H1 (cell line): ENCODE measurements around the gene ACSF2. TPM values are rescaled to one million over a fixed set of nuclear protein-coding genes. Genes with fewer than 3 reads are reported as not detected.

Source experiments
- CTCF ChIA-PET: fragments of 300-600 bp; sonication (Branson Sonifier 250); formaldehyde crosslinking; loops from one replicate; lab custom pipeline; 2021; ENCODE audit not compliant: partially characterized antibody; lab: Charles Lee
- POLR2A ChIA-PET: fragments of 300-600 bp; sonication (Branson Sonifier 250); formaldehyde crosslinking; loops from one replicate; lab custom pipeline; 2021; ENCODE audit warnings: inconsistent platforms; ENCODE audit not compliant: partially characterized antibody; lab: Charles Lee
- DNase-seq, 2 experiments: peaks; one replicate each; pipeline versions ENCODE4 v3.0.0 to v3.0.0-alpha.2; 2010 to 2022; ENCODE audit warnings: low spot score in 2 of 2, low read depth in 1 of 2, mixed read lengths in 1 of 2
- FAIRE-seq: peaks from 2 replicates; lab custom pipeline; 2011; peaks lifted over from hg19 to GRCh38; lab: Jason Lieb, UNC
- H2AFZ ChIP-seq: 2 replicates; pipeline ENCODE4 v1.8.1; 2012; ENCODE audit warnings: low read length, inconsistent platforms
- H2AK5ac ChIP-seq: 2 replicates; pipeline ENCODE4 v1.6.1; 2013; ENCODE audit warnings: low read depth, low read length
- H2BK120ac ChIP-seq: replicated peaks from 2 replicates; pipeline ENCODE3; 2013; ENCODE audit warnings: low read depth, low read length, inconsistent platforms
- H2BK12ac ChIP-seq: 2 replicates; pipeline ENCODE4 v1.6.1; 2013; ENCODE audit warnings: low read depth, low read length
- H2BK15ac ChIP-seq: 2 replicates; pipeline ENCODE4 v1.6.1; 2013; ENCODE audit warnings: low read length
- H2BK20ac ChIP-seq: 2 replicates; pipeline ENCODE4 v1.6.1; 2013; ENCODE audit warnings: low read length
- H2BK5ac ChIP-seq: 2 replicates; pipeline ENCODE4 v1.6.1; 2013; ENCODE audit warnings: low read depth, low read length
- H3K14ac ChIP-seq: 2 replicates; pipeline ENCODE4 v1.6.1; 2013; ENCODE audit warnings: inconsistent platforms; ENCODE audit not compliant: insufficient read length
- H3K18ac ChIP-seq: 2 replicates; pipeline ENCODE4 v1.6.1; 2013; ENCODE audit warnings: low read length; ENCODE audit errors: extremely low read depth
- H3K23ac ChIP-seq: 2 replicates; pipeline ENCODE4 v1.6.1; 2013; ENCODE audit warnings: inconsistent platforms; ENCODE audit not compliant: insufficient read length
- H3K23me2 ChIP-seq: 2 replicates; pipeline ENCODE4 v1.6.1; 2013; ENCODE audit warnings: low read depth, low read length
- H3K27ac ChIP-seq: 2 replicates; pipeline ENCODE4 v1.6.1; 2011; ENCODE audit warnings: low read depth, low read length, inconsistent platforms
- H3K27me3 ChIP-seq, 4 experiments: replicated peaks in 1 of 4; 1 replicate in 1 of 4; 2 replicates in 3 of 4; pipeline versions ENCODE4 v1.6.1 to v1.8.1; 2011 to 2013; ENCODE audit warnings: low read length in 3 of 4, mild to moderate bottlenecking in 3 of 4, inconsistent platforms in 2 of 4, mixed read lengths in 2 of 4, moderate library complexity in 1 of 4; ENCODE audit not compliant: control insufficient read depth in 3 of 4, insufficient read depth in 3 of 4; ENCODE audit errors: extremely low read depth in 1 of 4
- H3K36me3 ChIP-seq, 4 experiments: 2 replicates each; pipeline versions ENCODE4 v1.6.1 to v1.8.1; 2011 to 2013; ENCODE audit warnings: mild to moderate bottlenecking in 4 of 4, low read length in 3 of 4, moderate library complexity in 2 of 4, control low read depth in 1 of 4, inconsistent platforms in 1 of 4; ENCODE audit not compliant: insufficient read depth in 4 of 4, control insufficient read depth in 2 of 4
- H3K4ac ChIP-seq: replicated peaks from 2 replicates; pipeline ENCODE3; 2013; ENCODE audit warnings: low read length, low read depth, mixed read lengths, inconsistent platforms; ENCODE audit not compliant: insufficient read length
- H3K4me1 ChIP-seq, 4 experiments: replicated peaks in 1 of 4; 1 replicate in 1 of 4; 2 replicates in 3 of 4; pipeline versions ENCODE4 v1.6.1 to v1.8.1; 2011 to 2013; ENCODE audit warnings: low read length in 3 of 4, inconsistent platforms in 2 of 4, mixed read lengths in 1 of 4; ENCODE audit not compliant: insufficient read depth in 4 of 4, control insufficient read depth in 3 of 4
- H3K4me2 ChIP-seq, 2 experiments: 2 replicates each; pipeline versions ENCODE4 v1.6.1 to v1.8.1; 2011 to 2013; ENCODE audit warnings: low read depth in 2 of 2, low read length in 2 of 2, control low read depth in 1 of 2, inconsistent platforms in 1 of 2, mild to moderate bottlenecking in 1 of 2; ENCODE audit not compliant: insufficient read depth in 1 of 2
- H3K4me3 ChIP-seq, 4 experiments: fragments of 200-600, 300-600 bp in 1 of 4; sonication (generic), shearing (Covaris generic), sonication (Bioruptor Twin) in 1 of 4; 2 replicates each; pipeline versions ENCODE4 v1.5.1 to v1.8.1; 2011 to 2016; ENCODE audit warnings: low read length in 4 of 4, low read depth in 3 of 4, control low read depth in 2 of 4, inconsistent platforms in 2 of 4, mild to moderate bottlenecking in 2 of 4, mixed read lengths in 1 of 4, moderate library complexity in 1 of 4; ENCODE audit not compliant: insufficient read depth in 2 of 4; ENCODE audit errors: extremely low read depth in 1 of 4
- H3K56ac ChIP-seq: replicated peaks from 2 replicates; pipeline ENCODE3; 2013; ENCODE audit warnings: low read depth, mild to moderate bottlenecking, mixed read lengths, low read length, inconsistent platforms; ENCODE audit not compliant: insufficient read length
- H3K79me1 ChIP-seq: 2 replicates; pipeline ENCODE4 v1.6.1; 2013; ENCODE audit warnings: low read depth, low read length, control low read depth
- H3K79me2 ChIP-seq, 2 experiments: 2 replicates each; pipeline versions ENCODE4 v1.6.1 to v1.8.1; 2012 to 2013; ENCODE audit warnings: low read length in 2 of 2, mild to moderate bottlenecking in 2 of 2, inconsistent platforms in 1 of 2; ENCODE audit not compliant: insufficient read depth in 2 of 2, control insufficient read depth in 1 of 2
- H3K9ac ChIP-seq, 4 experiments: replicated peaks in 1 of 4; 1 replicate in 1 of 4; 2 replicates in 3 of 4; pipeline versions ENCODE4 v1.6.1 to v1.8.1; 2011 to 2013; ENCODE audit warnings: low read depth in 3 of 4, low read length in 3 of 4, control low read depth in 2 of 4, mild to moderate bottlenecking in 2 of 4, moderate library complexity in 2 of 4, inconsistent platforms in 1 of 4; ENCODE audit errors: extremely low read depth in 1 of 4
- H3K9me3 ChIP-seq, 2 experiments: 2 replicates each; pipeline versions ENCODE4 v1.6.1 to v1.8.1; 2012 to 2013; ENCODE audit warnings: mild to moderate bottlenecking in 2 of 2, moderate library complexity in 2 of 2, control low read depth in 1 of 2, inconsistent platforms in 1 of 2, low read depth in 1 of 2, low read length in 1 of 2, mixed read lengths in 1 of 2; ENCODE audit not compliant: insufficient read depth in 2 of 2
- H4K20me1 ChIP-seq, 2 experiments: replicated peaks in 1 of 2; 2 replicates each; pipeline versions ENCODE3 to v1.8.1; 2011 to 2013; ENCODE audit warnings: inconsistent platforms in 2 of 2, low read length in 2 of 2, mild to moderate bottlenecking in 1 of 2; ENCODE audit not compliant: insufficient read depth in 2 of 2, control insufficient read depth in 1 of 2
- H4K5ac ChIP-seq: 2 replicates; pipeline ENCODE4 v1.6.1; 2013; ENCODE audit warnings: low read length, low read depth, mixed read lengths, inconsistent platforms; ENCODE audit not compliant: insufficient read length
- H4K8ac ChIP-seq: 2 replicates; pipeline ENCODE4 v1.8.0; 2013; ENCODE audit warnings: mild to moderate bottlenecking, moderate library complexity, low read length, inconsistent platforms; ENCODE audit not compliant: insufficient read depth; ENCODE audit errors: extremely low read depth
- H4K91ac ChIP-seq: replicated peaks from 2 replicates; pipeline ENCODE3; 2013; ENCODE audit warnings: low read length, mixed read lengths, inconsistent platforms; ENCODE audit not compliant: insufficient read length
- BRCA1 ChIP-seq: IDR thresholded peaks from 2 replicates; pipeline ENCODE4 v1.6.1; 2012; ENCODE audit warnings: low read depth, low read length, improper control_type of control experiment
- CBX5 ChIP-seq: fragments of 300-800, 300-1000 bp; sonication (generic); IDR thresholded peaks from 2 replicates; pipeline ENCODE4 v1.7.1; 2016; ENCODE audit warnings: antibody characterized with exemption, low read length, low read depth
- CEBPB ChIP-seq: IDR thresholded peaks from 2 replicates; pipeline ENCODE4 v1.6.1; 2012; ENCODE audit warnings: low read depth, low read length
- CTBP2 ChIP-seq: IDR thresholded peaks from 2 replicates; pipeline ENCODE4 v1.7.0; 2011; ENCODE audit warnings: borderline replicate concordance, mild to moderate bottlenecking, moderate library complexity, mixed read lengths, low read length; ENCODE audit not compliant: insufficient read depth, insufficient read length
- EZH2 ChIP-seq: fragments of 200-600 bp; sonication (generic); IDR thresholded peaks from 2 replicates; pipeline ENCODE4 v1.7.1; 2012; ENCODE audit warnings: low read depth, mild to moderate bottlenecking, moderate library complexity, low read length, inconsistent platforms; ENCODE audit not compliant: severe bottlenecking
- FOSL1 ChIP-seq: IDR thresholded peaks from 2 replicates; pipeline ENCODE4 v1.6.1; 2011; ENCODE audit warnings: mild to moderate bottlenecking, low read depth, low read length, moderate library complexity; ENCODE audit not compliant: insufficient read depth
- POLR2AphosphoS5 ChIP-seq: IDR thresholded peaks from 2 replicates; pipeline ENCODE4 v1.6.1; 2011; ENCODE audit warnings: low read depth, low read length
- POU5F1 ChIP-seq: IDR thresholded peaks from 2 replicates; pipeline ENCODE4 v1.6.1; 2011; ENCODE audit warnings: low read depth, mild to moderate bottlenecking, low read length, moderate library complexity
- RNF2 ChIP-seq: fragments of 200-900, 300-1000 bp; sonication (generic); IDR thresholded peaks from 2 replicates; pipeline ENCODE4 v1.7.1; 2016; ENCODE audit warnings: borderline replicate concordance, low read depth, mild to moderate bottlenecking, antibody characterized with exemption, low read length; ENCODE audit not compliant: poor library complexity, severe bottlenecking; ENCODE audit errors: missing control alignments
- RXRA ChIP-seq: IDR thresholded peaks from 2 replicates; pipeline ENCODE4 v1.6.1; 2011; ENCODE audit warnings: low read depth, mild to moderate bottlenecking, low read length, moderate library complexity; ENCODE audit not compliant: insufficient read depth
- SP1 ChIP-seq: IDR thresholded peaks from 2 replicates; pipeline ENCODE4 v1.6.1; 2011; ENCODE audit warnings: low read depth, low read length
- SRF ChIP-seq: IDR thresholded peaks from 2 replicates; pipeline ENCODE4 v1.6.1; 2011; ENCODE audit warnings: mild to moderate bottlenecking, low read depth, low read length, moderate library complexity
- WGBS, 2 experiments: shearing (Covaris generic) in 1 of 2; methylation state at CpG; one replicate each; pipeline versions ENCODE4 v1.1.6 to v1.1.7; 2013 to 2015; ENCODE audit warnings: low lambda C conversion rate in 2 of 2, mixed read lengths in 2 of 2, inconsistent platforms in 1 of 2, low coverage in 1 of 2, missing lambda C conversion rate in 1 of 2; ENCODE audit not compliant: insufficient replicate concordance in 2 of 2, insufficient coverage in 1 of 2, insufficient read length in 1 of 2; ENCODE audit errors: extremely low coverage in 1 of 2, missing lambda C conversion rate in 1 of 2; 5-methylcytosine and 5-hydroxymethylcytosine counted together
- polyA plus RNA-seq, 7 experiments: library from polyadenylated mRNA; depleted of rRNA in 3 of 7; stranded (reverse) in 5 of 7; unstranded in 2 of 7; fragments of >200 nt in 5 of 7; fragments of 200-250 nt in 2 of 7; gene quantifications; 1 replicate in 5 of 7; 2 replicates in 1 of 7; 4 replicates in 1 of 7; pipeline versions ENCODE4 v1.2.1 to v1.2.3, GENCODE V29; 2011 to 2013; ENCODE audit warnings: missing spikeins in 2 of 7, mixed read lengths in 2 of 7
- total RNA-seq: library from RNA; stranded (reverse); fragmentation: NEBNext Ultra II Directional; extraction: Animal tissue kit (Norgen Biotek cat#: 25700); gene quantifications from 2 replicates; pipeline ENCODE4 v1.2.1, GENCODE V29; 2021

The ACSF2 gene
- total and polyA plus RNA-seq, 2 of the 8 experiments (the other 6 are each of a cell fraction or from before 2014, with no cell fraction given), result 14.5 to 16.3 TPM

DNA sequence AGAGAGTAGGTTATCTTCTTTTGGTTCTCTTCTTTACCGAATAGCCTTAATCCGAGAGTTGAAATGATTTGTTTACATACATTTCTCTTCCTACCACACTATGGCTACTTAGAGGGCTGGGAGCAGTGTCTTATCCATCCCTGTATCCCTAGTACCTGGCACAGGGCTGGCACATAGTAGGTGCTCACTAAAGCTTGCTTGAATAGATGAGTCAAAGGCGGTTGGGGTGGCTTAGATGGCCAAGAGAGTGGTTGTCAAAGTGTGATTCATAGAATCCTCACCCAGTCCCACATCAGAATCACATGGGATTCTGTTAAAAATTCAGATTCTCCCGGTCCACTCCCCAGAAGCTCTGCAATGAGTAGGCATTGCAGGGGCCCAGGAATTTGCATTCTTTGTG is 31.6 kb downstream of the ACSF2 start:
- CTCF ChIA-PET, result interaction anchor here (0.9 to 1.8 kb wide), 4 partner anchors 10 to 61 kb away, joined by 3 to 5 read pairs (median 4); partner anchors contain the start of genes ACSF2, LRRC59 and RSAD1
- H2BK120ac ChIP-seq, result no peak overlapping the region
- 90% methylated on average over 4 of the region's 4 CpGs; no CpG with 5 or more reads in 1 of the 2 experiments for WGBS, 2 experiments

More for the DNA sequence above, 31.6 kb downstream of the ACSF2 start:
- no peaks in the 10 kb centered on the region for H3K27me3 ChIP-seq
- no peak overlapping the region for H3K14ac ChIP-seq
- no peak overlapping the region for H3K27ac ChIP-seq
- H3K18ac ChIP-seq, result no peak overlapping the region
- H3K4me3 ChIP-seq, result no peak overlapping the region
- TF ChIP-seq CTBP2 (no peak), RNF2 (no peak), SRF (no peak), CEBPB (no peak), POU5F1 (no peak), FOSL1 (no peak), EZH2 (no peak), POLR2AphosphoS5 (no peak), RXRA (no peak), SP1 (no peak), CBX5 (no peak), BRCA1 (no peak)
- no peak overlapping the region for H2AK5ac ChIP-seq
- FAIRE-seq (no peak), DNase-seq (no peak)
- no peaks in the 10 kb centered on the region for H3K79me1 ChIP-seq
- POLR2A ChIA-PET, result interaction anchor here (1.4 kb wide), 1 partner anchor 9 kb away, joined by 3 read pairs; no protein-coding TSS in a partner anchor
- no peaks in the 10 kb centered on the region for H3K9me3 ChIP-seq
- H2BK15ac ChIP-seq, result no peak overlapping the region
- H3K79me2 ChIP-seq, result no peaks in the 10 kb centered on the region
- H2BK20ac ChIP-seq, result no peak overlapping the region
- H3K56ac ChIP-seq, result no peak overlapping the region
- no peak overlapping the region for H4K8ac ChIP-seq
- H3K4me2 ChIP-seq, result no peak overlapping the region
- no peak overlapping the region for H4K91ac ChIP-seq
- H3K4me1 ChIP-seq, result no peaks in the 10 kb centered on the region
- H2BK5ac ChIP-seq, result no peak overlapping the region
- no peak overlapping the region for H2BK12ac ChIP-seq
- no peak overlapping the region for H3K4ac ChIP-seq
- no peak overlapping the region for H3K9ac ChIP-seq
- no peaks in the 10 kb centered on the region for H3K36me3 ChIP-seq
- no peak overlapping the region for H2AFZ ChIP-seq
- no peak overlapping the region for H3K23ac ChIP-seq
- H4K20me1 ChIP-seq, result peaks cover 0 to 3% of the 10 kb centered on the region in 2 experiments
- H3K23me2 ChIP-seq, result no peaks in the 10 kb centered on the region
- H4K5ac ChIP-seq, result no peak overlapping the region
